NCI-H2107 (cell line): Measurements from ENCODE around the gene TFAM.
"Not testable (repeated sequence)": the region's sequence is repeated elsewhere in the genome, so short reads cannot be mapped to it uniquely, and the experiment has no call there.

ENCODE experiments used
- DNase-seq: peaks from one replicate; lab custom pipeline; 2025; lab: John Stamatoyannopoulos, UW

TFAM gene

GRCh38 chr10:58372607-58373441 is 12.4 kb upstream of the TFAM start:
- no peak for DNase-seq

- DNase-seq = no peak
Measured at GRCh38 chr10:58373442-58373827, 11.8 kb upstream of the TFAM start.

GRCh38 chr10:58382489-58382995 is 2.7 kb upstream of the TFAM start:
- DNase-seq = no peak

GRCh38 chr10:58384095-58384494 is 1.1 kb upstream of the TFAM start:
- no peak for DNase-seq

- DNase-seq = no peak
Measured at GRCh38 chr10:58384544-58384998, 639 bp upstream of the TFAM start.

- DNase-seq = no peak
Measured at GRCh38 chr10:58385784-58386112, 538 bp downstream of the TFAM start.

- no peak for DNase-seq
Measured at GRCh38 chr10:58389024-58389423, 3.8 kb downstream of the TFAM start.

GRCh38 chr10:58393317-58393716 is 8.1 kb downstream of the TFAM start:
- DNase-seq = no peak

GRCh38 chr10:58394471-58394870 is 9.3 kb downstream of the TFAM start:
- DNase-seq = no peak

DNA sequence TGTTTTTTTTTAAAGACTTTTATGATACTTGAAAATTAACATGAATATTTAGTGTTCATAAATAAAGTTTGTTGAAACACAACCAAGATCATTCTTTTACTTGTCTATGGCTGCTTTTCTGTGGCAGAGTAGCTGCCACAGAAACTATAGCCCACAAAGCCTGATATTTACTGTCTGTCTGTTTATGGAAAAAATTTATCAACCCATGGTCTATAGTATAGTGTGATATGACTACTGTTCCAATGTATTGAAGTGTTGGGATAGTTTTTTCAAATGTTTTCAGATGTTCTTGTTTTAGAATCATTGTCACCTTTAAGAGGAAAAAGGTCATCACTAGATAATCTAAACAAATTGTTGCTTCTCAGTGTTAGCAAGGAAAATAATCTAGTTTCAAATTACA is 10.8 kb downstream of the TFAM start:
- DNase-seq = no peak

- no peak for DNase-seq
Measured at GRCh38 chr10:58397830-58398229, 12.6 kb downstream of the TFAM start.

GRCh38 chr10:58399410-58399809 is 14.2 kb downstream of the TFAM start:
- DNase-seq = no peak

DNA sequence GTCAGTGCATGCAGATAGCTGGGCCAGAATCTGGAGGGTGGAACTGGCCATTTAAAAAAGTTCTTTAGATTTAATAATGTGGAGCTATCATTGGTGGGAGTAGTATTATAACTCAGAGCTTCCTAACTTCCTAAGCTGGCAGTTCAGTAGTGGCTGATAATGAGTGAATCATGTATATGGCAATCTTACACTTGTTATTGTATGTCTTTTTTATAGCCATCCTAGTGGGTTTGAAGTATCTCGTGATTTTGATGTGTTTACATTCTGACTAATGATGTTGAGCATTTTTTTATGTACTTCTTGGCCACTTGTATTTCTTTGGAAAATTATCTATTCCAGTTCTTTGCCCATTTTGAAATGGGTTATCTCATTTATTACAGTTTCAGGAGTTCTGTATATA is 15.4 kb downstream of the TFAM start:
- no peak for DNase-seq

DNA sequence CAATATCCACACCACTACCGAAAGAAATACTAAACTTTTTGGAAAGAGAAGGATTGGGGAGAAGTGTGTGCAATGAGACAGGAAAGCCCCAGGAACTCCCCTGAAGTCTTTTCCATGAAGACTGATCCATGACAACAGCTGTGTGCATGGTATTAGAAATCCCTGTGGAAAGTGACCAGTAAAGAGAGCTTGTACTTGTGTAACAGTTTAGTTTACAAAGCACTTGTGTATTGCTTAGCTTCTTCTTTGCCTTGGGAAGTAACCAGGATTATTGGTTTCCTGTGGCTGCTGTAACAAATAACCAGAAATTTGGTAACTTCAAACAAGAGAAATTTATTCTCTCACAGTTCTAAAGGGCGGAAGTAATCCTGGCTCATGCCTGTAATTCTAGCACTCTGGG is 18.8 kb downstream of the TFAM start:
- DNase-seq = no peak

DNA sequence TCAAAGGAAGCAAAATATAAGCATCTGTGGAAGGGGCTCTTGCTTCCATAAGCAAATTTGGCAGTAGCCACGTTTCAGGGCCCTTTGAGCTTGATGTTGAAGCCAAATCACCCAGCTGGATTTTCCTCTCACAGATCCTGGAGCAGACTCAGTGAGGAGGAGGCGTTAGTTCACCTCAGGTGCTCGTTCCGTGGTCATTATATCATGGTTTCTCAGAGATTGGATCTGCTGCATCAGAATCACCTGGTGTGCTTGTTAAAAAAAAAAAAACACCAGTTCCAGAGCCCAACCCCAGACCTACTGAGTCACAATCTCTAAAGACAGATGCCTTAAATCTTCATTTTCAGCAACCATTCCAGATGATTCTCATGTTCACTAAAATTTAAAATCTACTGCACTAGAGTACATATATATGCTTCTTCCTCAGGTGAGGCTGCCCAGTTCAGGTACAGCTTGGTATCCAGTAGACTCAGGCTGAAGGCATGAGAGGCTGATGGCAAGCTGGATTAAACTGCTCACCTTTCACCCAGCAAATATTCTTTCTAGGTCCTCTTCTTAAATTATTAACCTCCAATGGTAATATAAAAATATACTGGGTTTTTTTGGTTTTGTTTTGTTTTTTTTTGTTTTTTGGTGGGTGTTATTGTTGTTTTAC is 24.9 kb downstream of the TFAM start:
- no peak for DNase-seq

- DNase-seq = no peak
Measured at GRCh38 chr10:58412502-58412961, 27.3 kb downstream of the TFAM start.

- no peak for DNase-seq
Measured at GRCh38 chr10:58414270-58415041, 29.2 kb downstream of the TFAM start.

GRCh38 chr10:58415757-58416156 is 30.5 kb downstream of the TFAM start:
- DNase-seq = no peak

- not testable (repeated sequence) for DNase-seq
Measured at GRCh38 chr10:58417902-58418301, 32.7 kb downstream of the TFAM start.

DNA sequence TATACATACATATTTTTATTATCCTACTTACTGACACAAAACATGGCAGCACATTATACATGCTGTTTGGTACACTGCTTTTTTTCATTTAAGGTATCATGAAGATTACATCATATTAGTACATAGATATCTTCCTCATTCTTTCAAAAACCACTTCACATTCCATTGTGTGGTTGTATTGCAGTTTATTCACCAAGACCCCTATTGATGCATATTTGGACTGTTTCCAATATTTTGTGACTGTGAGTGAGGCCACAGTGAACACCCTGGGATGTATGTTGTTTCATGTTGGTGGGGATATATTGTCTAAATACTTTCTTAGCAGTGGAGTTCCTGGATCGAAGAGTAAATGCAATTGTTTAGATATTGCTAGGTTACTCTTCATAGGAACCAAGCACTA is 39.0 kb downstream of the TFAM start:
- no peak for DNase-seq

DNA sequence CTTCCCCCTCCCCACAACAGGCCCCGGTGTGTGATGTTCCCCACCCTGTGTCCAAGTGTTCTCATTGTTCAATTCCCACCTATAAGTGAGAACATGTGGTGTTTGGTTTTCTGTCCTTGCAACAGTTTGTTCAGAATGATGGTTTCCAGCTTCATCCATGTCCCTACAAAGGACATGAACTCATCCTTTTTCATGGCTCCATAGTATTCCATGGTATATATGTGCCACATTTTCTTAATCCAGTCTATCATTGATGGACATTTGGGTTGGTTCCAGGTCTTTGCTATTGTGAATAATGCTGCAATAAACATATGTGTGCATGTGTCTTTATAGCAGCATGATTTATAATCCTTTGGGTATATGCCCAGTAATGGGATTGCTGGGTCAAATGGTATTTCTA is 43.2 kb downstream of the TFAM start:
- not testable (repeated sequence) for DNase-seq

- no peak for DNase-seq
Measured at GRCh38 chr10:58431903-58432302, 46.7 kb downstream of the TFAM start.

GRCh38 chr10:58433066-58433465 is 47.9 kb downstream of the TFAM start:
- no peak for DNase-seq
